ENCODE data around the gene SIN3A.
"Not testable (repeated sequence)": the region's sequence is repeated elsewhere in the genome, so short reads cannot be mapped to it uniquely, and the experiment has no call there.

SIN3A gene

GRCh38 chr15:75333654-75334419 is 117.7 kb downstream of the SIN3A start:
- DNase-seq = not testable (repeated sequence)

DNA sequence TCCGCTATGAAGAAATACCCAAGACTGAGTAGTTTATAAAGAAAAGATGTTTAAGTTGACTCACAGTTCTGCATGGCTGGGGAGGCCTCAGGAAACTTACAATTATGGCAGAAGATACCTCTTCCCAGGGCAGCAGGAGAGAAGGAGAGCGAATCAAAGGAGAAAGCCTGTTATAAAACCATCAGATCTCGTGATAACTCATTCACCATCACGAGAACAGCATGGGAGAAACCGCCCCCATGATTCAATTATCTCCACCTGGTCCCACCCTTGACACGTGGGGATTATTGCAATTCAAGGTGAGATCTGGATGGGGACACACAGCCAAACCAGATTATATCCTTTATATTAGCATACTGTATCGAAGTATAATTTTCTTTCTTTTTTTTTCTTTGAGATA is 119.4 kb downstream of the SIN3A start:
- DNase-seq = not testable (repeated sequence)

GRCh38 chr15:75329571-75329970 is 121.9 kb downstream of the SIN3A start:
- DNase-seq = no peak

DNA sequence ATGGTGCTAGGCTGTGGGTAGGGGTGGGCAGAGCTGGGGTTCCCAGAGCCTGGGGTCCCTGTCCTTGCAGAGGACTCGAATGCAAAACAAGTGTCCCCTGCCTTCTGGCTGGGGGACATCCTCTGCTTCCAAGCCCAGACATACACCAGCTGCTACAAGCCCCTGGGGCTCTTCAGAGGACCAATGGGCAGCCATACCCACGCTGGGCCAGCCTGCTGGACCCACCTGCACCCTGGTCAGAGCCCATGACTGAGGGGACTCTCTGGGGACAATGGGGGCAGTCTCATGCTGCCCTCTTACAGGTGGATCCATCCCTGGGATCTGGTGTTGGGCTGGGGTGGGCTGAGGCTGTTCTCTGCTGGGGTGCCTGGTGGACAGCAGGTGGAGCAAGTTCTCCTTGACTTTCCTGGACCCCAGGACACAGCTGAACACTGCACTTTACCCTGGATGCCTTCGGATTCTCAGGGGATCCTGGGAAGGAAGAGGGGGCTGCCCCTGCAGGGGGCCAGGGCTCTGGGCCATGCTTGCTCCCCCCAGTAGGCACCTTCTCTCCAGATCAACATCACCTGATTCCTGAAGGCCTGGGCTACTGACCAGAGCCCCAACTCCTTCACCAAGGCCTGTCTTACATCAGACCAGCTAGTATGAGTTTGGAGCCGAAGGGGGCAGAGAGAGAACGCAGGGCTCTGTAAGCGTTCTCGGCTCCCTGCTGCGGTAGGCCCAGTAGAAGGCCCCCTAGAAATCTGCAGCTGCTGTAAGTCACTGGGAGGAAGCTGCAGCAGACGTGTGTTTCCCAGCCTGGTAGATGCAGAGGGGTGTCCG is 122.8 kb downstream of the SIN3A start:
- no peak for DNase-seq

DNA sequence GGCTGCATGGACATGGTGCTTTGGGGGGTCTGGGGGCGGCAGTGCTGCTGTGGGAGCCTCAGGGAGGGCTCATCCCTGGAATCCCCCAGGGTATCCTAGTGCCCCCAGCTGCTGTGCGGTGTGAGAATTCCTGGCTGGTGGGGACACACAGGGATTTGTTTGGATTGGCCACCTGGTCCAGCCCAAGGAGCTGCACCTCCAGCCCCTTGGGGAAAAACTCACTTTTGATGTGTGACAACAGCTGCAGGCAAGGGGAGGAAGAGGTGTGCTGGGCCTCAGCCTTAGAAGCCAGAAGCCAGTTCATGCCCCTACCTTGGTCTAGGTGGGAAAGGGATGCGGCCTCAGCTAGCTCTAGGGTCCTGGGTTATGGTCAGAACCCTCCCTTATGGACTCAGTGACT is 124.0 kb downstream of the SIN3A start:
- no peak for DNase-seq

GRCh38 chr15:75327005-75327404 is 124.5 kb downstream of the SIN3A start:
- no peak for DNase-seq

- no peak for DNase-seq
Measured at GRCh38 chr15:75325922-75326321, 125.6 kb downstream of the SIN3A start.

DNA sequence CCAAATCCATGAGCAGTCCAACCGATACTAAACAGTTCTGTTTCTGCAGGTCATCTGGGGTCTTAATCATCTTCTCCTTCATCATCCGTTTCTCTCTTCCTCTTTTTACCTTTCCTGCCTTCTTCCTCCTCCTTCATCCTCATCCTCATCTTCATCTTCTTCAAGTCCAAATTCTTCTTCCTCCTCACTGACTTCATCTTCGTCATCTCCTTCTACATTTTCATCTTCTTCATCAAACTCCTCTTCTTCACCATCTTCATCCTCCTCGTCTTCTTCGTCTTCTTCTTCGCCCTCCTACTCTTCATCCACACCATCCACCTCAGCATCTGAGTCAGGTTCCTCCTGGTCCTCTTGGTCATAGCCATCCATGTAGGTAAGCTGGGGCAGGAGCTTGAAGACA is 129.8 kb downstream of the SIN3A start:
- DNase-seq = no peak
